OCI-LY7 (cell line): ENCODE data around the gene SYN1. TPM values are rescaled to one million over a fixed set of nuclear protein-coding genes. Genes with fewer than 3 reads are reported as not detected.

ENCODE experiments used
- BruUV-seq: library from RNA; stranded (reverse); fragments of 400-500 nt; replicated peaks from 2 replicates; lab custom pipeline; 2021; lab: Mats Ljungman, UMichigan
- CTCF ChIA-PET: fragments of 300-600 bp; sonication (Branson Sonifier 250); formaldehyde crosslinking; loops from one replicate; lab custom pipeline; 2022; ENCODE audit warnings: antibody characterized with exemption; ENCODE audit not compliant: unreplicated experiment; lab: Charles Lee
- POLR2A ChIA-PET: fragments of 300-600 bp; sonication (Branson Sonifier 250); formaldehyde crosslinking; loops from one replicate; lab custom pipeline; 2022; ENCODE audit warnings: antibody characterized with exemption; lab: Charles Lee
- DNase-seq: peaks from one replicate; pipeline ENCODE4 v3.0.0-alpha.2; 2015; ENCODE audit warnings: low spot score
- H2AFZ ChIP-seq: fragments of 200-600 bp; sonication (generic), shearing (Covaris generic); 2 replicates; pipeline ENCODE4 v1.6.1; 2014; ENCODE audit warnings: mild to moderate bottlenecking, antibody characterized with exemption, low read length, moderate library complexity
- H3K27ac ChIP-seq: fragments of 200-600 bp; sonication (generic); 2 replicates; pipeline ENCODE4 v1.5.1; 2014; ENCODE audit warnings: mixed run types, low read depth, mild to moderate bottlenecking, moderate library complexity, low read length, inconsistent platforms; ENCODE audit not compliant: poor library complexity, severe bottlenecking
- H3K36me3 ChIP-seq: fragments of 200-600 bp; sonication (generic); 2 replicates; pipeline ENCODE4 v1.6.1; 2014; ENCODE audit warnings: mild to moderate bottlenecking, antibody characterized with exemption, low read length, moderate library complexity, mixed read lengths; ENCODE audit not compliant: insufficient read depth
- H3K4me1 ChIP-seq: fragments of 200-600 bp; sonication (generic); 2 replicates; pipeline ENCODE4 v1.5.1; 2014; ENCODE audit warnings: mild to moderate bottlenecking, low read length; ENCODE audit not compliant: insufficient read depth, poor library complexity, severe bottlenecking
- H3K4me2 ChIP-seq: fragments of 200-600 bp; sonication (generic); 2 replicates; pipeline ENCODE4 v1.6.1; 2014; ENCODE audit warnings: mild to moderate bottlenecking, low read length
- H3K4me3 ChIP-seq: fragments of 200-600 bp; sonication (generic); 2 replicates; pipeline ENCODE4 v1.5.1; 2014; ENCODE audit warnings: mild to moderate bottlenecking, low read depth, low read length; ENCODE audit not compliant: poor library complexity, severe bottlenecking
- H3K79me2 ChIP-seq: fragments of 200-600 bp; sonication (generic); 2 replicates; pipeline ENCODE4 v1.6.1; 2016; ENCODE audit warnings: low read depth, mild to moderate bottlenecking, low read length, moderate library complexity, mixed read lengths; ENCODE audit not compliant: insufficient read depth
- H3K9me2 ChIP-seq: fragments of 200-600 bp; sonication (generic); 2 replicates; pipeline ENCODE4 v1.6.1; 2016; ENCODE audit warnings: mild to moderate bottlenecking, low read length, mixed read lengths; ENCODE audit not compliant: insufficient read depth
- H3K9me3 ChIP-seq: fragments of 200-600 bp; sonication (generic); 2 replicates; pipeline ENCODE4 v1.6.1; 2014; ENCODE audit warnings: mild to moderate bottlenecking, mixed run types, low read length, mixed read lengths
- H4K20me1 ChIP-seq: fragments of 200-600 bp; sonication (generic); 2 replicates; pipeline ENCODE4 v1.6.1; 2014; ENCODE audit warnings: mild to moderate bottlenecking, antibody characterized with exemption, low read length, moderate library complexity, mixed read lengths; ENCODE audit not compliant: insufficient read depth
- EZH2phosphoT487 ChIP-seq: fragments of 200-600 bp; sonication (generic); IDR thresholded peaks from 2 replicates; pipeline ENCODE4 v1.6.1; 2018; ENCODE audit warnings: low read depth, borderline replicate concordance, mild to moderate bottlenecking, mixed run types, antibody characterized with exemption, low read length, moderate library complexity, mixed read lengths
- intact Hi-C: fragments of 100-400 bp; cut with micrococcal nuclease; formaldehyde crosslinking; loops from one replicate; pipeline ENCODE4 v1.10.0; 2022; ENCODE audit not compliant: unreplicated experiment
- total RNA-seq, 2 experiments: library from RNA; depleted of rRNA in 1 of 2; stranded (reverse); fragments of >200 nt in 1 of 2; shearing (Covaris generic) in 1 of 2; gene quantifications; 2 replicates each; pipeline ENCODE4 v1.2.3, GENCODE V29; 2014 to 2022
- TF ChIP-seq, protein P1 (sequence below): fragments of 200-600 bp; sonication (generic); conservative IDR thresholded peaks from 2 replicates; pipeline ENCODE4 v1.5.1; 2014; ENCODE audit warnings: mild to moderate bottlenecking, antibody characterized with exemption, low read length, moderate library complexity, mixed read lengths

Gene SYN1
- total RNA-seq, 2 experiments from 2014 or later = not detected

- no peaks in the 10 kb centered on the region for H4K20me1 ChIP-seq
- H3K9me3 ChIP-seq = no peaks in the 10 kb centered on the region
- H3K27ac ChIP-seq = peak overlapping the region; percentile 46
- no peaks in the 10 kb centered on the region for H3K9me2 ChIP-seq
- DNase-seq = no peak
- no TSS peak for BruUV-seq
- CTCF ChIA-PET = interaction anchor here (0.6 kb wide), 1 partner anchor 162 kb away, joined by 3 read pairs; no protein-coding TSS in a partner anchor
- no peak overlapping the region for H2AFZ ChIP-seq
- POLR2A ChIA-PET = interaction anchor here (0.9 to 1.2 kb wide), 2 partner anchors 10 to 160 kb away, joined by 3 to 4 read pairs; no protein-coding TSS in a partner anchor
- intact Hi-C loops = loop anchor here (2.0 to 10.0 kb wide), 5 partner anchors 89 to 432 kb away; partner anchors contain the start of genes ARAF, CDK16 and ZNF81
- H3K36me3 ChIP-seq = peaks cover 62% of the 10 kb centered on the region
- no peak for TF ChIP-seq EZH2phosphoT487
- TF ChIP-seq, protein P1, sequence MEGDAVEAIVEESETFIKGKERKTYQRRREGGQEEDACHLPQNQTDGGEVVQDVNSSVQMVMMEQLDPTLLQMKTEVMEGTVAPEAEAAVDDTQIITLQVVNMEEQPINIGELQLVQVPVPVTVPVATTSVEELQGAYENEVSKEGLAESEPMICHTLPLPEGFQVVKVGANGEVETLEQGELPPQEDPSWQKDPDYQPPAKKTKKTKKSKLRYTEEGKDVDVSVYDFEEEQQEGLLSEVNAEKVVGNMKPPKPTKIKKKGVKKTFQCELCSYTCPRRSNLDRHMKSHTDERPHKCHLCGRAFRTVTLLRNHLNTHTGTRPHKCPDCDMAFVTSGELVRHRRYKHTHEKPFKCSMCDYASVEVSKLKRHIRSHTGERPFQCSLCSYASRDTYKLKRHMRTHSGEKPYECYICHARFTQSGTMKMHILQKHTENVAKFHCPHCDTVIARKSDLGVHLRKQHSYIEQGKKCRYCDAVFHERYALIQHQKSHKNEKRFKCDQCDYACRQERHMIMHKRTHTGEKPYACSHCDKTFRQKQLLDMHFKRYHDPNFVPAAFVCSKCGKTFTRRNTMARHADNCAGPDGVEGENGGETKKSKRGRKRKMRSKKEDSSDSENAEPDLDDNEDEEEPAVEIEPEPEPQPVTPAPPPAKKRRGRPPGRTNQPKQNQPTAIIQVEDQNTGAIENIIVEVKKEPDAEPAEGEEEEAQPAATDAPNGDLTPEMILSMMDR = no peak
- H3K79me2 ChIP-seq = peaks cover 19% of the 10 kb centered on the region; the same call in 1 of the 2 replicates
- H3K4me3 ChIP-seq = peak overlapping the region; percentile 66
- peaks cover 21% of the 10 kb centered on the region for H3K4me1 ChIP-seq
- peak overlapping the region; percentile 76 for H3K4me2 ChIP-seq
Measured at GRCh38 chrX:47651043-47651905, 31.6 kb upstream of the SYN1 start.

GRCh38 chrX:47650164-47651042 is 30.7 kb upstream of the SYN1 start, which contains the start of gene ELK1:
Gene ELK1, minus strand, starts transcription at chrX:47650563. Its CDS starts 9,122 bp downstream, at chrX:47641441.
- ChIA-PET POLR2A (interaction anchor here (0.6 to 1.2 kb wide), 7 partner anchors 9 to 1113 kb away, joined by 3 to 10 read pairs (median 4); no protein-coding TSS in a partner anchor), CTCF (interaction anchor here (0.6 kb wide), 1 partner anchor 161 kb away, joined by 3 read pairs; no protein-coding TSS in a partner anchor)
- intact Hi-C loops = loop anchor here (1.0 to 10.0 kb wide), 6 partner anchors 8 to 432 kb away; partner anchors contain the start of genes ARAF, CDK16 and ZNF81
- Histone ChIP-seq H3K4me3 (peak within 1 kb of the TSS; percentile 96), H3K79me2 (peaks cover 19% of the 10 kb centered on the region; the same call in 1 of the 2 replicates), H3K9me2 (no peaks in the 10 kb centered on the region), H4K20me1 (no peaks in the 10 kb centered on the region), H3K27ac (peak within 1 kb of the TSS; percentile 52), H3K4me2 (peak within 1 kb of the TSS; percentile 92), H3K36me3 (peaks cover 53% of the 10 kb centered on the region), H3K4me1 (peaks cover 21% of the 10 kb centered on the region), H3K9me3 (no peaks in the 10 kb centered on the region), H2AFZ (no peak within 1 kb of the TSS)
- TF ChIP-seq, protein P1 = no peak
- no peak for TF ChIP-seq EZH2phosphoT487
- BruUV-seq = no TSS peak
- peak; percentile 96 for DNase-seq
